Ascending aorta (tissue), 2 donors: ENCODE results near the gene MLH3. TPM values are rescaled to one million over a fixed set of nuclear protein-coding genes. Genes with fewer than 3 reads are reported as not detected.
A peak's percentile ranks its signal among the peaks of the same experiment; 100 is the strongest.

Source experiments
- DNase-seq, 2 donors: peaks; one replicate each; pipeline ENCODE4 v3.0.0-alpha.2; 2019; ENCODE audit warnings: low spot score in 2 of 2
- H3K27ac ChIP-seq, 2 donors: fragments of 200-600 bp; sonication (generic); one replicate each; pipeline ENCODE4 v1.5.1; 2016 to 2017; ENCODE audit warnings: mild to moderate bottlenecking in 1 of 2
- H3K27me3 ChIP-seq: fragments of 200-600 bp; sonication (generic); one replicate; pipeline ENCODE4 v1.5.1; 2017
- H3K36me3 ChIP-seq, 2 donors: fragments of 200-600 bp; sonication (generic); one replicate each; pipeline ENCODE4 v1.5.1; 2016
- H3K4me1 ChIP-seq, 2 donors: fragments of 200-600 bp; sonication (generic); one replicate each; pipeline ENCODE4 v1.5.1; 2016 to 2017; ENCODE audit warnings: mild to moderate bottlenecking in 1 of 2
- H3K4me3 ChIP-seq, 2 donors: fragments of 200-600 bp; sonication (generic); one replicate each; pipeline ENCODE4 v1.5.1; 2016 to 2017; ENCODE audit warnings: mild to moderate bottlenecking in 1 of 2
- H3K9me3 ChIP-seq, 2 donors: fragments of 200-600 bp; sonication (generic); one replicate each; pipeline ENCODE4 v1.5.1; 2016
- intact Hi-C: fragments of 100-400 bp; cut with DNase I; formaldehyde crosslinking; loops from one replicate; pipeline ENCODE4 v1.15.1; 2023
- total RNA-seq: library from RNA; depleted of rRNA; stranded (reverse); fragments of >200 nt; gene quantifications from one replicate; pipeline ENCODE4 v1.1.0, GENCODE V29; 2016
- TF ChIP-seq, protein P1 (sequence below), 3 experiments: fragments of 200-600 bp in 2 of 3; fragments of 450-650 bp in 1 of 3; sonication (generic) in 2 of 3; IDR thresholded peaks; one replicate each; pipeline ENCODE4 v1.5.1; 2016 to 2019; ENCODE audit warnings: antibody characterized with exemption in 3 of 3, mild to moderate bottlenecking in 1 of 3, moderate library complexity in 1 of 3

MLH3 gene
- total RNA-seq, 1 donor from 2014 or later, result 23.9 TPM

DNA sequence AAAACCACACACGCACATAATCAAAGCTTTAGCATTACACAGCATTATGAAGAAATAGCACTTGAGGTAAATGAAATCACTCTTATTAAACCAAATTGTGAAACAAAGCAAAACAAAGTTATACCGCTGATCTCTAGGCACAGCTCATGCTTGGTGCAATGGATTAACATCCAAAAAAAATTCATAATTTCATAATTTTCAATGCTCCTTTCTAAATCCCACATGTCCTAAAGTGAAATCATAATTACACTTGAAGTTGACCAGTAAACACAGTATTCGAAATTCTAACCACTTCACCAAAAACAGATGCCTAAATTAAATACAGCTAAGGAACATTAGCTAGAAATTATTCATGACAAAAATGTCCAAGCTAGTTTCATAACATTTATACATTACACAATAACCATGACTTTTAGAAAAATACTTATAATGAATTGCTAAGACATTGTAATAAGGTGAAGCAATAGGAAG lies 1.5 kb downstream of the MLH3 start:
- peak overlapping the region; percentile 90 to 91 for H3K27ac ChIP-seq
- no peaks in the 10 kb centered on the region for H3K27me3 ChIP-seq
- TF ChIP-seq, protein P1, sequence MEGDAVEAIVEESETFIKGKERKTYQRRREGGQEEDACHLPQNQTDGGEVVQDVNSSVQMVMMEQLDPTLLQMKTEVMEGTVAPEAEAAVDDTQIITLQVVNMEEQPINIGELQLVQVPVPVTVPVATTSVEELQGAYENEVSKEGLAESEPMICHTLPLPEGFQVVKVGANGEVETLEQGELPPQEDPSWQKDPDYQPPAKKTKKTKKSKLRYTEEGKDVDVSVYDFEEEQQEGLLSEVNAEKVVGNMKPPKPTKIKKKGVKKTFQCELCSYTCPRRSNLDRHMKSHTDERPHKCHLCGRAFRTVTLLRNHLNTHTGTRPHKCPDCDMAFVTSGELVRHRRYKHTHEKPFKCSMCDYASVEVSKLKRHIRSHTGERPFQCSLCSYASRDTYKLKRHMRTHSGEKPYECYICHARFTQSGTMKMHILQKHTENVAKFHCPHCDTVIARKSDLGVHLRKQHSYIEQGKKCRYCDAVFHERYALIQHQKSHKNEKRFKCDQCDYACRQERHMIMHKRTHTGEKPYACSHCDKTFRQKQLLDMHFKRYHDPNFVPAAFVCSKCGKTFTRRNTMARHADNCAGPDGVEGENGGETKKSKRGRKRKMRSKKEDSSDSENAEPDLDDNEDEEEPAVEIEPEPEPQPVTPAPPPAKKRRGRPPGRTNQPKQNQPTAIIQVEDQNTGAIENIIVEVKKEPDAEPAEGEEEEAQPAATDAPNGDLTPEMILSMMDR (IDR thresholded peaks at IDR 0.05), result no peak
- peaks cover 3 to 24% of the 10 kb centered on the region in 2 donors for H3K4me1 ChIP-seq
- no peaks in the 10 kb centered on the region for H3K9me3 ChIP-seq
- intact Hi-C loops, result no loop called here
- no peak for DNase-seq
- H3K36me3 ChIP-seq, result peaks cover 0 to 4% of the 10 kb centered on the region in 2 donors
- H3K4me3 ChIP-seq, result peak overlapping the region in 1 of 2 donors; percentile 32

DNA sequence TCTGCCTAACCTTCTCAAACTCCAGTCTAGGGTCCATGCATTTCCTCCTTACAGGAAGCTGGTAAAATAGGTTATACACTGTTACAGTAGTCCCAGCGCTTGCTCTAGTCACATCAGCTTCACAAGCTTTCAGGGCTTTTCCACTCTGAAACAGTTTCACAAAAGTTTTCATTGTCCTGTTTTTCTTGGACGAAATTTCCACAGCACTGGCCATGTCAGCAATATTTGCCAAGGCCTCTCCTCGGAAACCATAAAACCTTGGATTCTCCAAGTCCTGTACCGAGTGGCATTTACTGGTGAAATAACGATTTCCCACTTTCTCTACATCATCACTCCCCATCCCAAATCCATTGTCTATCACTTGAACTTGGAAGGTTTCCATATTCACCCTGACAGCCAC lies 2.1 kb downstream of the MLH3 start:
- Histone ChIP-seq H3K4me3 (peak overlapping the region in 1 of 2 donors; percentile 32), H3K4me1 (peaks cover 3 to 29% of the 10 kb centered on the region in 2 donors)
- intact Hi-C loops, result no loop called here

DNA sequence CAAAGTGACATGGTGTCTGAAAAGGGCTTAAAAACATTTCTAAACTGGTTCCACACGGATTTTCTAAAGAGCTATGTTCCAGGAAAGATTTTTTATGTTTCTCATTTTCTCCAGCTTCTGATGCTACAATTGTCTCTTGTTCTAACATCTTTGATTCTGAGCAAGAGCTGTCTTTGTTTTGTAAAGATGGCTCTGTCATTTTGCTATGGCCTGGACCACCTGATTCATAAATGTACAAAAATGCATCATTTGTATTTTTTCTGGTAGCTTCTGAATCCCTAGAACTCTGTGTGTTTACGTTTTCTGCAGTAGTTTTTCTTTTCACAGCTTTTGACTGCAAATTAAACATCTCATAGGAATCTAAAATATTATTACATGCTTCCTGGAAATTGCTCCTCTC lies 3.2 kb downstream of the MLH3 start:
- H3K36me3 ChIP-seq, result peaks cover 0 to 6% of the 10 kb centered on the region in 2 donors
- no peaks in the 10 kb centered on the region for H3K27me3 ChIP-seq
- TF ChIP-seq, protein P1 (IDR thresholded peaks at IDR 0.05), result no peak
- H3K4me3 ChIP-seq, result no peak overlapping the region
- H3K9me3 ChIP-seq, result no peaks in the 10 kb centered on the region
- DNase-seq, result no peak
- intact Hi-C loops, result no loop called here
- H3K4me1 ChIP-seq, result peaks cover 3 to 29% of the 10 kb centered on the region in 2 donors
- H3K27ac ChIP-seq, result no peak overlapping the region

More for the DNA sequence above, 2.1 kb downstream of the MLH3 start:
- no peaks in the 10 kb centered on the region for H3K27me3 ChIP-seq
- H3K9me3 ChIP-seq, result no peaks in the 10 kb centered on the region
- no peak for DNase-seq
- TF ChIP-seq, protein P1 (IDR thresholded peaks at IDR 0.05), result no peak
- H3K36me3 ChIP-seq, result peaks cover 0 to 4% of the 10 kb centered on the region in 2 donors
- peak overlapping the region; percentile 58 to 75 for H3K27ac ChIP-seq

DNA sequence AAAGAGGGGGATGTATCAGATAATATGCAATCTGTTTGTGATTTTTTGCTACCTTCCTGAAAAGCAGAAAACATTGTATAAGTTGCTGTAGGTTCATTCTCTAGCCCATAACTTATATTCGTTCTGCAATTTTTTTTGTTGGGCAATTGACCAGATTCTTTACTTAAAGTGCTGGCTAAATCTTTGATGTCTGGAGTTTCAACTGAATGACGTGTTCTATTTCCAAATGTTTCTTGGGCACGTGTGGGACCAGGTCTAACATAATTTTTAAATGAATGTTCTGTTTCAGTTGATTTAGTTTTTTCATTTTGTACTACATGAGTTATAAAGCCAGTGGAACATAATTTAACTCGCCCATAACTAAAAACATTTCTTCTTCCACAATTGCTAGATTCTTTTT lies 3.8 kb downstream of the MLH3 start:
- H3K27me3 ChIP-seq, result no peaks in the 10 kb centered on the region
- peaks cover 0 to 6% of the 10 kb centered on the region in 2 donors for H3K36me3 ChIP-seq
- H3K4me1 ChIP-seq, result peaks cover 3 to 29% of the 10 kb centered on the region in 2 donors
- no peak overlapping the region for H3K27ac ChIP-seq
- TF ChIP-seq, protein P1 (IDR thresholded peaks at IDR 0.05), result no peak
- intact Hi-C loops, result no loop called here
- no peaks in the 10 kb centered on the region for H3K9me3 ChIP-seq
- DNase-seq, result no peak
- no peak overlapping the region for H3K4me3 ChIP-seq

DNA sequence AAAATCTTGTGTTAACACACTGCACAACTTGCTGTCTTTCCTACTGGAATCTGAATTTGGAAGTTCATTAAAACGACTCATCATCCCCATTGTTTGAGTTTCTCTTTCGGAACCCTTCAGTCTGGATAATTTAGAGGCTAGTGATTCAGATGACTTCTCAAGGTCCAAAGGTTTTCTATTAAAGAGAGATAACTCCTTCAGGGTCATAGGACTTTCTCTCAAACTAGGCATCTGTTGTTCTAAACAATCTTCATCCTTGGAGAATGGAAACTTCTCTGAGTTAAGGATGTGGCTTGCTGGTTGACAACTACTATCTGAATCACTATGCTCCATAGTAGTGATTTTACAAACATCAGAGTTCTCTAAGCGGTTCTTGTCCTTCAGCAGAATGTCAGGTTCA lies 4.4 kb downstream of the MLH3 start:
- H3K4me3 ChIP-seq, result no peak overlapping the region
- H3K27ac ChIP-seq, result no peak overlapping the region
- no peaks in the 10 kb centered on the region for H3K27me3 ChIP-seq
- TF ChIP-seq, protein P1 (IDR thresholded peaks at IDR 0.05), result no peak
- H3K36me3 ChIP-seq, result peaks cover 0 to 10% of the 10 kb centered on the region in 2 donors
- DNase-seq, result no peak
- intact Hi-C loops, result no loop called here
- H3K4me1 ChIP-seq, result peaks cover 3 to 29% of the 10 kb centered on the region in 2 donors
- no peaks in the 10 kb centered on the region for H3K9me3 ChIP-seq

DNA sequence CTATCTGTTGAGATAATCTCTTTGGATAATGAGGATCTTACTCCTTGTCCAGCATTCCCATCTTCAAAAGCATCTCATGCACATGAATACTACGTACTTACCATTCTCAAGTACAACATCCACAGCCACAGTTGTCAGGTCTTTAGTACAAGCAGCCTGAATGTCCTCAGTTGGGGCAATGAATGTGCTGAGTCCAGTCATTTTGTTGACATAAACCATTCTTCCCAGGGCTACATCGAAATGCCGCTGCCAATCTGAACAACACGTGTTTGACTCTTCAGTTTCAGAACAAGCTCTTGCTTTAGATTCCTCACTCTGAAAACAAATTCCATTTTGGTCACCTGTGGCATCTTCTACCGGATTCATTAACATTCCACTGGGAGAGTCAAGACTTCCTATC lies 5.0 kb downstream of the MLH3 start:
- Histone ChIP-seq H3K4me1 (peaks cover 3 to 29% of the 10 kb centered on the region in 2 donors), H3K9me3 (no peaks in the 10 kb centered on the region), H3K27ac (no peak overlapping the region), H3K27me3 (no peaks in the 10 kb centered on the region), H3K36me3 (peaks cover 0 to 16% of the 10 kb centered on the region in 2 donors), H3K4me3 (no peak overlapping the region)
- DNase-seq, result no peak
- TF ChIP-seq, protein P1 (IDR thresholded peaks at IDR 0.05), result no peak
- intact Hi-C loops, result no loop called here
